ENCODE results near the gene LRP5. TPM values are rescaled to one million over a fixed set of nuclear protein-coding genes. Genes with fewer than 3 reads are reported as not detected.

LRP5 gene
- total RNA-seq, 1 donor from 2014 or later, result 17.4 TPM

- no peak overlapping the region for H3K27ac Mint-ChIP-seq (ENCODE audit: unreplicated experiment)
- no peak overlapping the region for H3K4me3 Mint-ChIP-seq (ENCODE audit: unreplicated experiment)
- H3K36me3 Mint-ChIP-seq (ENCODE audit: unreplicated experiment), result no peaks in the 10 kb centered on the region
- H3K9me3 Mint-ChIP-seq (ENCODE audit: unreplicated experiment), result peaks cover 1% of the 10 kb centered on the region
- H3K27me3 Mint-ChIP-seq (ENCODE audit: unreplicated experiment), result no peaks in the 10 kb centered on the region
- H3K4me1 Mint-ChIP-seq (ENCODE audit: low read depth, unreplicated experiment), result no peaks in the 10 kb centered on the region
- no peak for DNase-seq
- no peak for TF ChIP-seq CTCF (IDR thresholded peaks at IDR 0.05; ENCODE audit: partially characterized antibody, unreplicated experiment)
Observed at GRCh38 chr11:68322052-68322430, 9.7 kb downstream of the LRP5 start.

GRCh38 chr11:68324241-68324640 is 11.8 kb downstream of the LRP5 start:
- Mint-ChIP-seq H3K27me3 (ENCODE audit: unreplicated experiment) (no peaks in the 10 kb centered on the region), H3K27ac (ENCODE audit: unreplicated experiment) (no peak overlapping the region), H3K36me3 (ENCODE audit: unreplicated experiment) (no peaks in the 10 kb centered on the region), H3K4me1 (ENCODE audit: low read depth, unreplicated experiment) (peaks cover 6% of the 10 kb centered on the region), H3K9me3 (ENCODE audit: unreplicated experiment) (peaks cover 3% of the 10 kb centered on the region), H3K4me3 (ENCODE audit: unreplicated experiment) (no peak overlapping the region)
- DNase-seq, result no peak
- no peak for TF ChIP-seq CTCF (IDR thresholded peaks at IDR 0.05; ENCODE audit: partially characterized antibody, unreplicated experiment)

GRCh38 chr11:68324695-68325094 is 12.3 kb downstream of the LRP5 start:
- peaks cover 3% of the 10 kb centered on the region for H3K9me3 Mint-ChIP-seq (ENCODE audit: unreplicated experiment)
- H3K27me3 Mint-ChIP-seq (ENCODE audit: unreplicated experiment), result no peaks in the 10 kb centered on the region
- DNase-seq, result no peak
- no peak for TF ChIP-seq CTCF (IDR thresholded peaks at IDR 0.05; ENCODE audit: partially characterized antibody, unreplicated experiment)
- H3K4me3 Mint-ChIP-seq (ENCODE audit: unreplicated experiment), result no peak overlapping the region
- no peak overlapping the region for H3K27ac Mint-ChIP-seq (ENCODE audit: unreplicated experiment)
- no peaks in the 10 kb centered on the region for H3K36me3 Mint-ChIP-seq (ENCODE audit: unreplicated experiment)
- H3K4me1 Mint-ChIP-seq (ENCODE audit: low read depth, unreplicated experiment), result peaks cover 6% of the 10 kb centered on the region

GRCh38 chr11:68325183-68325906 is 13.0 kb downstream of the LRP5 start:
- no peaks in the 10 kb centered on the region for H3K27me3 Mint-ChIP-seq (ENCODE audit: unreplicated experiment)
- no peak for DNase-seq
- peaks cover 6% of the 10 kb centered on the region for H3K4me1 Mint-ChIP-seq (ENCODE audit: low read depth, unreplicated experiment)
- H3K9me3 Mint-ChIP-seq (ENCODE audit: unreplicated experiment), result peaks cover 3% of the 10 kb centered on the region
- H3K4me3 Mint-ChIP-seq (ENCODE audit: unreplicated experiment), result no peak overlapping the region
- no peak for TF ChIP-seq CTCF (IDR thresholded peaks at IDR 0.05; ENCODE audit: partially characterized antibody, unreplicated experiment)
- no peaks in the 10 kb centered on the region for H3K36me3 Mint-ChIP-seq (ENCODE audit: unreplicated experiment)
- H3K27ac Mint-ChIP-seq (ENCODE audit: unreplicated experiment), result no peak overlapping the region

DNA sequence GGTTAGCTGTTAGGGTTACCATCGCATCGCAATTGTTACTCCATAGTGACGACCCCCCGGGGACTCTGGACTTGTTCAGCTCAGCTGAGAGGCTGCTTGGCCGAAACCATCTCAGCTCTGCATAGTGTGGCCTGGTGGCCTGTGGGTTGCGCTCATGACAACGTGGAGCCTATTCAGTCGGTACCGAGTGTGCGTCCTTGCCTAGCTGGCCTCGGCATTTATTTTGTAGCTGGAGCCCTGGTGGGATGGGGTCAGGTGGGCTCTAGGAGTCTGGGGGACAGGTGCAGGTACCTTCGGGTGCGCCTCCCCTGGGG is 13.5 kb downstream of the LRP5 start:
- Mint-ChIP-seq H3K4me3 (ENCODE audit: unreplicated experiment) (no peak overlapping the region), H3K4me1 (ENCODE audit: low read depth, unreplicated experiment) (peaks cover 11% of the 10 kb centered on the region), H3K36me3 (ENCODE audit: unreplicated experiment) (no peaks in the 10 kb centered on the region), H3K9me3 (ENCODE audit: unreplicated experiment) (peaks cover 3% of the 10 kb centered on the region), H3K27me3 (ENCODE audit: unreplicated experiment) (no peaks in the 10 kb centered on the region), H3K27ac (ENCODE audit: unreplicated experiment) (no peak overlapping the region)
- TF ChIP-seq CTCF (IDR thresholded peaks at IDR 0.05; ENCODE audit: partially characterized antibody, unreplicated experiment), result no peak
- peak; percentile 49 for DNase-seq
